ENCODE measurements around the gene SARM1. TPM values are rescaled to one million over a fixed set of nuclear protein-coding genes. Genes with fewer than 3 reads are reported as not detected.

Gene SARM1
- total RNA-seq, 1 donor from 2014 or later, result 0.53 TPM

GRCh38 chr17:28370035-28370743, 1.3 kb upstream of the SARM1 start, which contains the start of gene VTN:
Gene VTN, minus strand, starts transcription at chr17:28370307. Its CDS starts 104 bp downstream, at chr17:28370203.
- no peak for TF ChIP-seq CTCF (IDR thresholded peaks at IDR 0.05; ENCODE audit: insufficient read depth, low read length, severe bottlenecking)
- no peak for FAIRE-seq
- DNase-seq (ENCODE audit: low read depth), result no peak
- Histone ChIP-seq H3K4me3 (ENCODE audit: low read depth, low read length) (no peak within 1 kb of the TSS), H3K36me3 (ENCODE audit: control insufficient read depth, insufficient read depth, low read length) (no peaks in the 10 kb centered on the region), H3K27me3 (ENCODE audit: control insufficient read depth, insufficient read depth, low read length) (peaks cover 17% of the 10 kb centered on the region)

GRCh38 chr17:28370744-28371103, 770 bp upstream of the SARM1 start:
- FAIRE-seq, result no peak
- Histone ChIP-seq H3K36me3 (ENCODE audit: control insufficient read depth, insufficient read depth, low read length) (no peaks in the 10 kb centered on the region), H3K27me3 (ENCODE audit: control insufficient read depth, insufficient read depth, low read length) (peaks cover 17% of the 10 kb centered on the region), H3K4me3 (ENCODE audit: low read depth, low read length) (no peak overlapping the region)
- TF ChIP-seq CTCF (IDR thresholded peaks at IDR 0.05; ENCODE audit: insufficient read depth, low read length, severe bottlenecking), result no peak
- no peak for DNase-seq (ENCODE audit: low read depth)

- FAIRE-seq (no peak), DNase-seq (ENCODE audit: low read depth) (no peak)
- Histone ChIP-seq H3K4me3 (ENCODE audit: low read depth, low read length) (no peak overlapping the region), H3K36me3 (ENCODE audit: control insufficient read depth, insufficient read depth, low read length) (no peaks in the 10 kb centered on the region), H3K27me3 (ENCODE audit: control insufficient read depth, insufficient read depth, low read length) (peaks cover 17% of the 10 kb centered on the region)
- TF ChIP-seq CTCF (IDR thresholded peaks at IDR 0.05; ENCODE audit: insufficient read depth, low read length, severe bottlenecking), result no peak
Measured at GRCh38 chr17:28372203-28372944, 880 bp downstream of the SARM1 start.

- Histone ChIP-seq H3K36me3 (ENCODE audit: control insufficient read depth, insufficient read depth, low read length) (no peaks in the 10 kb centered on the region), H3K27me3 (ENCODE audit: control insufficient read depth, insufficient read depth, low read length) (peaks cover 17% of the 10 kb centered on the region), H3K4me3 (ENCODE audit: low read depth, low read length) (no peak overlapping the region)
- no peak for TF ChIP-seq CTCF (IDR thresholded peaks at IDR 0.05; ENCODE audit: insufficient read depth, low read length, severe bottlenecking)
- FAIRE-seq, result no peak
- DNase-seq (ENCODE audit: low read depth), result no peak
Measured at GRCh38 chr17:28372945-28373274, 1.4 kb downstream of the SARM1 start.

GRCh38 chr17:28379814-28380801, 8.6 kb downstream of the SARM1 start:
- peak; percentile 80 for FAIRE-seq
- peak; percentile 98 for DNase-seq (ENCODE audit: low read depth)
- Histone ChIP-seq H3K27me3 (ENCODE audit: control insufficient read depth, insufficient read depth, low read length) (peaks cover 6% of the 10 kb centered on the region), H3K4me3 (ENCODE audit: low read depth, low read length) (no peak overlapping the region), H3K36me3 (ENCODE audit: control insufficient read depth, insufficient read depth, low read length) (no peaks in the 10 kb centered on the region)
- TF ChIP-seq CTCF (IDR thresholded peaks at IDR 0.05; ENCODE audit: insufficient read depth, low read length, severe bottlenecking), result no peak
